HG03135 (cell line): ENCODE results near the gene CAP2.
A peak's percentile ranks its signal among the peaks of the same experiment; 100 is the strongest.
"Not testable (repeated sequence)": the region's sequence is repeated elsewhere in the genome, so short reads cannot be mapped to it uniquely, and the experiment has no call there.

Source experiments
- ATAC-seq: cut with Tn5 transposase; IDR thresholded peaks from one replicate; pipeline ENCODE4 v1.9.1; 2021; ENCODE audit warnings: mild to moderate bottlenecking, moderate library complexity; ENCODE audit not compliant: unreplicated experiment

The CAP2 gene

GRCh38 chr6:17439243-17439993, 46.0 kb downstream of the CAP2 start:
- no peak for ATAC-seq

- not testable (repeated sequence) for ATAC-seq
These were observed 47.4 kb downstream of the CAP2 start for GRCh38 chr6:17440811-17441210.

DNA sequence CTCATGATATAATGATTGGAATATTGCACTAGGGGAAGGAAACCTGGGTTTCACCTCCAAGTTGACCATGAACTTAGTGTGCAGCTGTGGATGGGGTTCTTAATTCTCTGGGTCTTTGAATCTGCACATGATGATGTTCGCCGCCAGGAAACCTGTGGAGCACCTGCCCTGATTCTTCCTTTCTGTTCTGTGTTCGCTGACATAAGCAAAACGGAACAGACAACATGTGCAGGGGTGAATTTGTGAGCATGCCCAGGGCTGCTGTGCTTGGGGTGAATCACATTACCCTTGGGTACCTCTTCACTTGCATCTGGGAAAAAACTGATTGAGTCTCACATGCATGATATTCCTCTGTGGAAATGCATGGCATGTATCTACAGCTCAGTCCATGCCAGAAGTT, 48.8 kb downstream of the CAP2 start:
- ATAC-seq, result no peak

- peak; percentile 31 for ATAC-seq
These were observed 53.3 kb downstream of the CAP2 start for GRCh38 chr6:17446713-17447112.

DNA sequence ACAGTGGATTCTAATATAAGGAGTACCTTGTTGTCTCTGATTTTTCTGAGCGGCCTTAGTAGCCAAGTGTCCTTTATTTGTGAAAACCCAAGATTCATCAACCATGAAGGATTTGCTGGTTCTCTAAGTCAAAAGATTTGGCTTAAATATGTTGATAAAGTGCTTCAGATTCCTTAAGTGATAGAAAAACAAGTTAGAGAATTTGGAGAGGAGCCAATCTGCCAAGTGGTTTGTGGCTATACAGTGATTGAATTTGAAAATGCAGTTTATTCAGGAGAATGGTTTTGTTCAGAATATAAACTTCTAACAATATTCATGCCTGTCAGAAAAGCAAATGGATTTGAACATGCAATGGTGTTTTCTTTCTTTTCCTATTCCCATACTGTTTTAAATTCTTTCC, 54.8 kb downstream of the CAP2 start:
- no peak for ATAC-seq

DNA sequence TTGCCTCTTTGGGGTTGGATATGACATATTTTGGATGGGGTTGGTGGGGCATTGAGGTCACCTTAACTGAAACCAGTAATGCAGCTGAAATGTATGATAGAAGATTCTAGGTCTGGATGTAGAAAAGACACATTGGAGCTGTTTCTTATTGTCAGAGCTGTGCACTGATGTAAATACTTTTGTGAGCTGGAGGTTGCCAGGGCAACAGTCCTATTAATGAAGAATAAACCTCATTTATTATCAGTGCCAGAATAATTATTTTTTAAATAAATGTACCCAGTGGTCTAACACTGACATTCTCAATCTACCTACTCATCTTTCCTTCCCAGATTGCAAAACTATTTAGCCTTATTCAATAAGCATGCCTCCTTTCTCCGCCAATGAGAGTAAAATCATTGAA, 57.0 kb downstream of the CAP2 start:
- no peak for ATAC-seq

GRCh38 chr6:17450832-17451231, 57.4 kb downstream of the CAP2 start:
- no peak for ATAC-seq

GRCh38 chr6:17452096-17452495, 58.7 kb downstream of the CAP2 start:
- ATAC-seq, result no peak

DNA sequence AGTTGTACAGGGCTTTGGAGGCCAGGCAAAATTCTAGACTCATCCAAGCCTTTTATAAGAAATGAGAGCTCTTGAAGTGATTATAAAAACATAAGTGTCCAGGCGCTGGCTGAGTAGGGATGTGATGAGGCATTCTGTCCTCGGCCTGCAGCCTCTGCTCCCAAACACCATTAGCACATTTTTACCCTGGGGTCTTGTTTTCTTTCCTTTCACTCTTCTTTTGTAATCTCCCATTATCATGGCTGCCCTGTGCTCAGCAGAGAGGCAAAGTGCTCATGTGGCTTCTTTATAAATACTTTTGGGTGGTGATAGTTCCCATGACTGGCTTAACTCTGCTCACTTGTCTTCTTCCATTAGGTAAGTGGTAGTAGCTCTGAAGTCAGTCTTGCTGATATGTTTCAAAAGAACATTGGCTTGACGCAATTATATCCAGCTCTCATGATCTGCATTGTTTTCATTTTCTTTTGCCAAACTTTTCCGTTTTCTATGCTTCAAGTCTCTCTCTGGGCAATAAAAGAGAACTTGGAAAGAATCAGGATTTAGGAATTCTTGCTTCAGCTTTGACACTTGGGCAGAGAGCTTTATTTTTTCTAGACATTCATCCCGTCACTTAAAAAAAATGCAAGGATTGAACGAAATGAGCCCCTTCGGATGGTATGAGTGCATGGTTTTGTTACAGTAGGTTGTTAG, 61.1 kb downstream of the CAP2 start:
- no peak for ATAC-seq

DNA sequence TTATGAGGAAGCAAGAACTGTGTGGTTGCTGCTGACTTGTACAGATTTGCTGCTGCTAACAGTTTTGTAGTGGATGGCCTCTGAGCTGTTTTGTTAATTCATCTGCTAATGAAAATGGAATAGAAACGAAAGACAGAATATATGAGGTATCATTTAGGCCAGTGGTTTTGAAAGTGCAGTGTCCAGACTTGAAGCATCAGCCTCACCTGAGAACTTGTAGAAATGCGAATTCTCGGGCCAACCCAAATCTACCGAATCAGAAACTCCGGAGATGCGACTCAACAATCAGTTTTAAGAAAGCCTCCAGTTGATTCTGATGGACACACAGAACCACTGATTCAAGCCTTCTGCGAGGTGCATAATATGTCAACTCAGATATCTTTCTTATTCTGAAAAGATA, 62.5 kb downstream of the CAP2 start:
- no peak for ATAC-seq

GRCh38 chr6:17456711-17457110, 63.3 kb downstream of the CAP2 start:
- ATAC-seq, result no peak

DNA sequence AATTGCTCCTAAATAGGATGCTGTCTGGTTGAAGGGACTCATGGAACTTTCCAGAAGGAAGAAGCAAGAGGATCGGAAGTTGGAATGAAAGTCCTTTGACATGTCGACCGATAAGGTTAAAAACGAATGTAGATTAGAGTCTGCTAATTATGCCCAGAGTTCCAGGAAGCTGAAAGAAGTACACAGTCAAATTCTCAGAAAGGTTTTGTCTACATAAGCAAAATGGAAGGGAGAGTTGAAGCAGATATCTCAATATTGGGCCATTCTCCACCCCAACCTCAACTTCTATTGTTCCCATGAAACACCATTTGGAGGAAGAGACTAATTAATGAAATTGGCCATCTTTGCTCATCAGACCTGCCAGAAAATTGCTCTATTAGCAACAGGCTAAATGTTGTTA, 64.0 kb downstream of the CAP2 start:
- no peak for ATAC-seq

GRCh38 chr6:17457956-17458355, 64.6 kb downstream of the CAP2 start:
- no peak for ATAC-seq

GRCh38 chr6:17458966-17459365, 65.6 kb downstream of the CAP2 start:
- no peak for ATAC-seq

- no peak for ATAC-seq
These were observed 67.5 kb downstream of the CAP2 start for GRCh38 chr6:17460862-17461261.

DNA sequence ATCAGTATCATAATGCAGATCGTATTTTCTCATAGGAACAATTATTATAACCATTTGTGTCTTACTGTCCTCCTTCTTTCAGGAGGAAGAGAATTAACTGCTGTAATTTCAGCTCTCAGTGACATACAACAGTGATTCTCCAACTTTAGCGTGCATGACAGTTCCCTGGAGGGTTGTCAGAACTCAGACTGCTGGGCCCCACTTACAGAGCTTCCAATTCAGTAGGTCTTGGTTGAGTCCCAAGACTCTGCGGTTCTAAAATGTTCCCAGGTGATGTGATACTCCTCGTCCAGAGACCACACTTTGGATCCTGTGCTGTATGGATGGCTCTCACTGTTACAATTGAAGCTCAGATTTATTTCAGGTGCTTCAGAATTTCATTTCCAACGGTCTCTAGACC, 72.8 kb downstream of the CAP2 start:
- ATAC-seq, result no peak

GRCh38 chr6:17466707-17467106, 73.3 kb downstream of the CAP2 start:
- ATAC-seq, result no peak

DNA sequence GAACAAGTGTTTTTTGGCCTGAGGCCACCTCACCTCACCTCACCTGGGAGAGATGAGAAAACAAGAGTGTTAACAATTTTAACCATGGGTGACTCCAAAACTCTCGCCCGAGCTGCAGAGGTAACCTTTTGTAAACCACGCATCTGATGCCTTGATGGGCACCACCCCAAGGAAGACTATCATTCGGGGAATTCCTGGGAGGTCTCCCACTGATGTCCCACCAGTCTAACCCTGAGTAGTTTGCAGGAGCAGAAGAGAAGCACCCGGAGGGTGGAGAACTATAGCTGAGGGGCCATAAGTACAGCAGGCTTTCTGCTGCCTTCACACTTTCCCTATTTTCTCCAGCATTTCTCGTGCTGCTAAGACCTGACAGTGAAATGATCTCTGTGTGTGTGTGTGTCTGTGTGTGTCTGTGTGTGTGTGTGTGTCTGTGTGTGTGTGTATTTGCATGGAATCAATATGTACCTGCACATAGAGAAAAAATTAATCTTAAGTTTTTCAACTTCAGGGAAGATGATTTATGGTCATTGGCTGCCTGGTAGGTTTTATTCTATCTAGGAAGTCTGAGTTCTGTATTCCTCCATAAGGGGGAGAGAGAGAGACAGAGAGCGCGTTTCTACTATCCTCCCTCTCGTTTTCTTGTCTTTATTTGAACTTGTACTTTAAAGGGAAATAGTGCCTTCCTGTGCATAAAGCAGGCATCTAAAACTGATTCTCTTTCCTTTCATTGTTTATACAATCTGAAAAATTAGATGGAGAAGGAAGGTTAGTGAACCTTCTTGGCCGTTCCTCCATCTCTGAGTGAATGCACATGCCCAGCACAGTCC, 75.8 kb downstream of the CAP2 start:
- no peak for ATAC-seq

- no peak for ATAC-seq
These were observed 77.0 kb downstream of the CAP2 start for GRCh38 chr6:17470202-17470937.

DNA sequence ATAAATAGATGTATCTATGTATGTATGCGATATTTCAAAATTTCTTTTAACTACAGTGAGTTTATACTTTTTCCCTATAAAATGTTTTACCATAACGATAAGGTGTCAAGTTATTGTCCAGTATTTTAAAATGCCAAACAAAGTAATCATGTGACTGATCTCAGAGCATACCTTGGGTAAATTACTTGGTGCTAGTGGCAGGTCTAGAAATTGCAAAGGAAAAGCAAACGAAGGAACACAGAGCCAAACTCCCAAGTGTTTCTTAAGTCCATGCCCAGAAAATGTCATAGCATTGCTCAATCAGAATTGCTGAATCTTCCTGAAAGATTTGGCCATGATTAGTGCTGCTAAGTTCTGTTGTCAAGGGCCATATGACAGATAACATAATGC, 77.5 kb downstream of the CAP2 start:
- no peak for ATAC-seq

- ATAC-seq, result no peak
These were observed 79.3 kb downstream of the CAP2 start for GRCh38 chr6:17472653-17473183.
